RWPE2 (cell line): ENCODE measurements around the gene TEX19.
"Not testable (repeated sequence)": the region's sequence is repeated elsewhere in the genome, so short reads cannot be mapped to it uniquely, and the experiment has no call there.

Source experiments
- ATAC-seq: fragments of 200-7000 bp; cut with Tn5 transposase; 3 replicates; pipeline ENCODE4 v1.9.1; 2021; ENCODE audit warnings: low read depth
- DNase-seq: peaks from one replicate; pipeline ENCODE4 v3.0.0-alpha.2; 2020; ENCODE audit warnings: low spot score
- H3K27ac ChIP-seq: fragments of 450-650 bp; 2 replicates; pipeline ENCODE4 v1.5.1; 2017; ENCODE audit warnings: mild to moderate bottlenecking; ENCODE audit not compliant: poor library complexity, severe bottlenecking
- H3K27me3 ChIP-seq: fragments of 250-450 bp; sonication (Bioruptor Pico); 2 replicates; pipeline ENCODE4 v1.5.1; 2021; ENCODE audit warnings: mild to moderate bottlenecking, moderate library complexity; ENCODE audit not compliant: insufficient read depth, poor library complexity, severe bottlenecking
- H3K36me3 ChIP-seq: fragments of 250-450 bp; sonication (Bioruptor Pico); 2 replicates; pipeline ENCODE4 v1.5.1; 2020; ENCODE audit warnings: low read depth, mild to moderate bottlenecking, moderate library complexity
- H3K4me1 ChIP-seq: fragments of 250-450 bp; sonication (Bioruptor Pico); 2 replicates; pipeline ENCODE4 v1.5.1; 2021; ENCODE audit warnings: mild to moderate bottlenecking, moderate library complexity; ENCODE audit not compliant: insufficient read depth, poor library complexity, severe bottlenecking
- H3K4me3 ChIP-seq: fragments of 250-450 bp; sonication (Bioruptor Pico); 2 replicates; pipeline ENCODE4 v1.5.1; 2021; ENCODE audit warnings: mild to moderate bottlenecking, moderate library complexity; ENCODE audit not compliant: severe bottlenecking
- H3K9me3 ChIP-seq: fragments of 250-450 bp; sonication (Bioruptor Pico); 2 replicates; pipeline ENCODE4 v1.5.1; 2021; ENCODE audit warnings: mild to moderate bottlenecking, moderate library complexity; ENCODE audit not compliant: severe bottlenecking
- TF ChIP-seq, protein P1 (sequence below): fragments of 450-650 bp; IDR thresholded peaks from one replicate; pipeline ENCODE4 v1.5.1; 2017; ENCODE audit warnings: mild to moderate bottlenecking, moderate library complexity; ENCODE audit not compliant: poor library complexity, severe bottlenecking

TEX19 gene

DNA sequence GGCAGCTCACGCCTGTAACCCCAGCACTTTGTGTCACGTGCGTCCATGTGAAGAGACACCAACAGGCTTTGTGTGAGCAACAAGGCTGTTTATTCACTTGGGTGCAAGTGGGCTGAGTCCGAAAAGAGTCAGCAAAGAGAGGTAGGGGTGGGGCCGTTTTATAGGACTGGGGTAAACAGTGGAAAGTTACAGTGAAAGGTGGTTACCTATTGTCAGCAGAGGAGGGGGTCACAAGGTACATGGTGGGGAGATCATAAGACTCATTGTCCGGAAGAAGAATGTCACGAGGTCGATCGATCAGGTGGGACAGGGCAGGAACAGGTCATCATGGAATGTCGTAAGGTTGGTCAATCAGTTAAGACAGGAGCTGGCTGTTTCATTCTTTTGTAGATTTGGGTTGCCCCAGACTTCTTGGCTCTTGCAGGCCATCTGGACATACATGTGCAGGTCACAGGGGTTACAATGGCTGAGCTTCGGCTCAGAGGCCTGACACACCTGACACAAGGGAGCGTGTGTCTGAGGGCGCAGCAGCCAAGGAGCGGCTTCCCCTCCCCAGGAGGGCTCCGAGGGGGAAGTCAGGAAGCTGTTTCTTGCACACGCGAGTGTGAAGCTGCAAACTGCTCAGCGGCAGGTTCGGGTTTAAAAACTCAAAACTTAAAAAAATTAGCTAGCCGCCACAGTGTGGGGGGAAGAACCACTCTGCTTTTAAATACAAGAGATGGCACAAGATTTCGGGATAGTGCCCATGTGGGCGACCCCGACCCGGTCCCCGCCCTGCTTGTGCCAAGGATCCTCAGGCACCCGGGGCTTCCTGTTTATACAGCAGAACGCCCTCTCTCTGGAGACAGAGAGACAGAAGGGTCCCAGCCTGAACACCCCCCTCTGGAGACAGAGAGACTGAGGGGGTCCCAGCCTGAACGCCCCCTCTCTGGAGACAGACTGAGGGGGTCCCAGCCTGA lies 12.4 kb upstream of the TEX19 start:
- no peak overlapping the region for H3K27ac ChIP-seq
- no peak for DNase-seq
- TF ChIP-seq, protein P1, sequence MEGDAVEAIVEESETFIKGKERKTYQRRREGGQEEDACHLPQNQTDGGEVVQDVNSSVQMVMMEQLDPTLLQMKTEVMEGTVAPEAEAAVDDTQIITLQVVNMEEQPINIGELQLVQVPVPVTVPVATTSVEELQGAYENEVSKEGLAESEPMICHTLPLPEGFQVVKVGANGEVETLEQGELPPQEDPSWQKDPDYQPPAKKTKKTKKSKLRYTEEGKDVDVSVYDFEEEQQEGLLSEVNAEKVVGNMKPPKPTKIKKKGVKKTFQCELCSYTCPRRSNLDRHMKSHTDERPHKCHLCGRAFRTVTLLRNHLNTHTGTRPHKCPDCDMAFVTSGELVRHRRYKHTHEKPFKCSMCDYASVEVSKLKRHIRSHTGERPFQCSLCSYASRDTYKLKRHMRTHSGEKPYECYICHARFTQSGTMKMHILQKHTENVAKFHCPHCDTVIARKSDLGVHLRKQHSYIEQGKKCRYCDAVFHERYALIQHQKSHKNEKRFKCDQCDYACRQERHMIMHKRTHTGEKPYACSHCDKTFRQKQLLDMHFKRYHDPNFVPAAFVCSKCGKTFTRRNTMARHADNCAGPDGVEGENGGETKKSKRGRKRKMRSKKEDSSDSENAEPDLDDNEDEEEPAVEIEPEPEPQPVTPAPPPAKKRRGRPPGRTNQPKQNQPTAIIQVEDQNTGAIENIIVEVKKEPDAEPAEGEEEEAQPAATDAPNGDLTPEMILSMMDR = no peak
- no peaks in the 10 kb centered on the region for H3K27me3 ChIP-seq
- H3K4me1 ChIP-seq = no peaks in the 10 kb centered on the region
- H3K4me3 ChIP-seq = no peak overlapping the region
- no peaks in the 10 kb centered on the region for H3K9me3 ChIP-seq
- H3K36me3 ChIP-seq = no peaks in the 10 kb centered on the region
- ATAC-seq = no peak

DNA sequence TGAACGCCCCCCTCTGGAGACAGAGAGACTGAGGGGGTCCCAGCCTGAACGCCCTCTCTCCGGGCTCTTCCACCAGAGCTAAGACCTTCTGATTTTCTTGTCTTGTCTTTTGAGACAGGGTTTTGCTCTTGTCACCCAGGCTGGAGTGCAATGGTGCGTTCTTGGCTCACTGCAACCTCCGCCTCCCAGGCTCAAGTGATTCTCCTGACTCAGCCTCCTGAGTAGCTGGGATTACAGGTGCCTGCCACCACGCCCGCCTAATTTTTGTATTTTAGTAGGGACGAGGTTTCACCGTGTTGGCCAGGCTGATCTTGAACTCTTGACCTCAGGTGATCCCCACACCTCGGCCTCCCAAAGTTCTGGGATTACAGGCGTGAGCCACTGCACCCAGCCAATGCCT lies 11.1 kb upstream of the TEX19 start:
- ATAC-seq, H3K4me1 ChIP-seq: not testable (repeated sequence)

DNA sequence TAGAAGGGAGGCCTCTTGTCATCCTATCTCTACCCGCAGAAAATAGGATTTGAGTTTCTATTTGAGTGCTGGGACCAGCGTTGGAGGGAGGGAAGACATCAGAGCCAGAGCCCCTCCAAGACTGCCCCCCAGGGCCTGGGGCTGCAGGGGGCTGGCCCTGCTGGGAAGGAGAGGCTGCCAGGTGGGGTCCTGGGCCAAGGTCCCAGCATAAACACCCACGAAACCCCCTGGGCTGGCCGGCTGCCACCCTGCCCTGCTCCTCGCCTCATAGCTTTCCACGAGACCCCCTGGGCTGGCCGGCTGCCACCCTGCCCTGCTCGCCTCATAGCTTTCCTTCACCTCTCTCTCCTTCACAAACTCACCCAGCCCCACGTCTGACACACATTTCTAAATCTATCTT lies 10.6 kb upstream of the TEX19 start:
- no peaks in the 10 kb centered on the region for H3K9me3 ChIP-seq

More for the DNA sequence above, 11.1 kb upstream of the TEX19 start:
- not testable (repeated sequence) for H3K36me3 ChIP-seq, H3K9me3 ChIP-seq, H3K27me3 ChIP-seq, DNase-seq, H3K4me3 ChIP-seq, H3K27ac ChIP-seq

DNA sequence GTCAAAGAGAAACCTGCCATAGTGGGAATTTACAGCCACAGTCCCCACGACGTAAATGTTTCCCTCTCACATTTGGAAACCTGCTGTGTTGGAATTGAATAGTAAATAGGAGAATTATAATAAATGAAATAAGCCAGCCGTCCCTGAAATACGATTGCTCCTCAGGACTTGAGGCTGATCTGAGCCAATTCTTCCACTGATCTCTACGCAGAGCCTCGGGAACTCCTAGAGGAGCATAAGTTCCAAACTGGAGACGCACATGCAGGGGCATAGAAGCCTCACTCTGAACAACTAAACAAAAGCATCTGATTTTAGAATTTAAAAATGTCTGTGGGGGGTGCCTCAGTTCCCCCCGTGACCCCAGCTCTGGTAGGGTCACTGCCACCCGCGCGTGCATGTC lies 10.2 kb upstream of the TEX19 start:
- Histone ChIP-seq H3K4me3 (no peak overlapping the region), H3K4me1 (no peaks in the 10 kb centered on the region), H3K36me3 (no peaks in the 10 kb centered on the region), H3K27ac (no peak overlapping the region), H3K27me3 (no peaks in the 10 kb centered on the region), H3K9me3 (no peaks in the 10 kb centered on the region)
- ATAC-seq = no peak
- no peak for DNase-seq
- TF ChIP-seq, protein P1 = no peak

More for the DNA sequence above, 10.6 kb upstream of the TEX19 start:
- no peaks in the 10 kb centered on the region for H3K36me3 ChIP-seq
- TF ChIP-seq, protein P1 = no peak
- H3K27me3 ChIP-seq = no peaks in the 10 kb centered on the region
- no peaks in the 10 kb centered on the region for H3K4me1 ChIP-seq
- ATAC-seq (no peak), DNase-seq (no peak)
- no peak overlapping the region for H3K4me3 ChIP-seq
- no peak overlapping the region for H3K27ac ChIP-seq

DNA sequence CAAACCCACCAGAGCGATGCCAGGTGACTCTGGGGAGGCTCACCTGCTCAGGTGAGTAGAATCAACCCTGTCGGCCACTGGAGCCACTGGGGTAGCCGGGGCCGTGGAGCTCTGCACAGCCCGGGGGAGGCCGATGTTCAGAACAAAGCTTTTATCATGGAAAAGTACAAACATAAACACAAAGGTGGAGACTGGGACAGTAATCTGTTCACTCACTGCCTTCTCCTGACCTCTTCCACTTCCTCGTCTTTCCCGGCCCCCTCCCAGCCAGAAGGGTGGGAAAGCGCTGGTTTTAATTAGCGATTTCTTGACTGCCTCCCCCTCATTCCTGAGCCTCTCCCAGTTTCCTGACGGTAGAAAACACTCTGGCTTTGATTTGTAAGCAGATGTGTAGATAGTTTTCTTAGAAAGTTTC lies 9.8 kb upstream of the TEX19 start:
- H3K4me3 ChIP-seq = no peak overlapping the region
- H3K36me3 ChIP-seq = no peaks in the 10 kb centered on the region
- TF ChIP-seq, protein P1 = no peak
- H3K27ac ChIP-seq = no peak overlapping the region
- no peaks in the 10 kb centered on the region for H3K27me3 ChIP-seq
- ATAC-seq (no peak), DNase-seq (no peak)
- no peaks in the 10 kb centered on the region for H3K4me1 ChIP-seq
- H3K9me3 ChIP-seq = no peaks in the 10 kb centered on the region
